Measurements from ENCODE around the gene FRMD3. TPM values are rescaled to one million over a fixed set of nuclear protein-coding genes. Genes with fewer than 3 reads are reported as not detected.

Gene FRMD3
- total RNA-seq, 1 donor from 2014 or later: 0.40 TPM

- no peak for TF ChIP-seq CTCF (IDR thresholded peaks at IDR 0.05; ENCODE audit: unreplicated experiment)
- H3K36me3 Mint-ChIP-seq: no peaks in the 10 kb centered on the region
- no peak overlapping the region for H3K4me3 Mint-ChIP-seq
- no peak overlapping the region for H3K27ac Mint-ChIP-seq
- no peaks in the 10 kb centered on the region for H3K4me1 Mint-ChIP-seq
- DNase-seq (ENCODE audit: low spot score in 2 of 2, unreplicated experiment in 2 of 2): no peak
- H3K9me3 Mint-ChIP-seq: no peaks in the 10 kb centered on the region
- H3K27me3 Mint-ChIP-seq (ENCODE audit: low read depth): no peaks in the 10 kb centered on the region
These were observed 89.6 kb downstream of the FRMD3 start for GRCh38 chr9:83448626-83449025.

GRCh38 chr9:83447351-83447750 is 90.8 kb downstream of the FRMD3 start:
- Mint-ChIP-seq H3K36me3 (no peaks in the 10 kb centered on the region), H3K27me3 (ENCODE audit: low read depth) (no peaks in the 10 kb centered on the region), H3K4me1 (no peaks in the 10 kb centered on the region), H3K27ac (no peak overlapping the region), H3K4me3 (no peak overlapping the region), H3K9me3 (no peaks in the 10 kb centered on the region)
- no peak for TF ChIP-seq CTCF (IDR thresholded peaks at IDR 0.05; ENCODE audit: unreplicated experiment)
- DNase-seq (ENCODE audit: low spot score in 2 of 2, unreplicated experiment in 2 of 2): no peak

DNA sequence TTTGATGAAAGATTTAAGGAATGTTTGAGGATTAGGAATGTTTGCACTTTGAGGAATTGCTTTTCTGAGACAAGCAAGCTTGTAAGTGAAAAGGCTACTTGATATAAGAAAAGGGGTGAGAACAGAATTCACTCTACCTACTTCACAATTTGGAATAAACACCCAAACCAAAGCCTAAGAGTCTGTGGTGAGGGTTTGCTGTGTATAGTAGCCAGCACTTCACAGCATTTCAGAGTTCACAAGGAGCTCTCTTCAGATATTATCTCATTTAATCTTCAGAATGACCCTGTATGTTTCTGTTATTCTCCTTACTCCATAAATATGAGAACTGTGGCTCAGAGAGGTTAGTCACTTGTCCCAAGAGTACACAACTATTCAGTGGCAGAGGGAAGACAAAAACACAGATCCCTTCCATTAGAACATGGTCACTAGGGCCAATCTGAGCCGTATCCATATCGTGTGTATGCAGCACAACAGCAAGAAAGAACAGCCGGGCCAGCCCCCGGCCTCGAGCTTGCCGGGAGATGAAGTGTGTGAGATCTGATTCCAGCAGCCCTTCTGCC is 92.4 kb downstream of the FRMD3 start:
- H3K36me3 Mint-ChIP-seq: no peaks in the 10 kb centered on the region
- no peak for TF ChIP-seq CTCF (IDR thresholded peaks at IDR 0.05; ENCODE audit: unreplicated experiment)
- no peaks in the 10 kb centered on the region for H3K4me1 Mint-ChIP-seq
- H3K4me3 Mint-ChIP-seq: no peak overlapping the region
- no peaks in the 10 kb centered on the region for H3K27me3 Mint-ChIP-seq (ENCODE audit: low read depth)
- no peaks in the 10 kb centered on the region for H3K9me3 Mint-ChIP-seq
- DNase-seq (ENCODE audit: low spot score in 2 of 2, unreplicated experiment in 2 of 2): no peak
- no peak overlapping the region for H3K27ac Mint-ChIP-seq

- H3K27me3 Mint-ChIP-seq (ENCODE audit: low read depth): peaks cover 3% of the 10 kb centered on the region
- no peak for TF ChIP-seq CTCF (IDR thresholded peaks at IDR 0.05; ENCODE audit: unreplicated experiment)
- no peaks in the 10 kb centered on the region for H3K36me3 Mint-ChIP-seq
- no peaks in the 10 kb centered on the region for H3K4me1 Mint-ChIP-seq
- DNase-seq (ENCODE audit: low spot score in 2 of 2, unreplicated experiment in 2 of 2): no peak
- no peak overlapping the region for H3K4me3 Mint-ChIP-seq
- no peak overlapping the region for H3K27ac Mint-ChIP-seq
- H3K9me3 Mint-ChIP-seq: no peaks in the 10 kb centered on the region
These were observed 94.1 kb downstream of the FRMD3 start for GRCh38 chr9:83444110-83444509.

DNA sequence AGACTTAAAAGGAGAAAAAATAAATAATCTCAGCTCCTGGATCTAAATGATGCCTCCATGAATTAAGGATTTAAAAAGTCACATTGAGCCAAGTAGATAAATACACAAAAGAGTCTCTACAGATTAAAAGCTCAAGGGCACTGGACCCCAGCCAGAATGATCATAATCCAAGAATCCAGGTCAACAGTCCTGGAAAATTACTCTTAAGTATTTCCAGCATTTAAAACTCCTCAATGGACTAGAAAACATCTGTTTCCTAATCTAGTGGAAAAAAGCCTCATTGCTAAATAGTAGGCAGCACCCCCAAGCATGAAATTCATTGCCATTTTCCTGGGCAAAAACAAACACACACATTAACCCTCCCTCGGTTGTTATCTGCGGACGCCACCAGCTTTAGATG is 96.8 kb downstream of the FRMD3 start:
- H3K4me1 Mint-ChIP-seq: no peaks in the 10 kb centered on the region
- no peak for TF ChIP-seq CTCF (IDR thresholded peaks at IDR 0.05; ENCODE audit: unreplicated experiment)
- H3K27me3 Mint-ChIP-seq (ENCODE audit: low read depth): peaks cover 11% of the 10 kb centered on the region
- no peaks in the 10 kb centered on the region for H3K36me3 Mint-ChIP-seq
- no peaks in the 10 kb centered on the region for H3K9me3 Mint-ChIP-seq
- DNase-seq (ENCODE audit: low spot score in 2 of 2, unreplicated experiment in 2 of 2): no peak
- no peak overlapping the region for H3K27ac Mint-ChIP-seq
- H3K4me3 Mint-ChIP-seq: no peak overlapping the region

- H3K36me3 Mint-ChIP-seq: no peaks in the 10 kb centered on the region
- H3K27me3 Mint-ChIP-seq (ENCODE audit: low read depth): peaks cover 11% of the 10 kb centered on the region
- no peak overlapping the region for H3K27ac Mint-ChIP-seq
- no peak for TF ChIP-seq CTCF (IDR thresholded peaks at IDR 0.05; ENCODE audit: unreplicated experiment)
- H3K4me3 Mint-ChIP-seq: no peak overlapping the region
- no peaks in the 10 kb centered on the region for H3K9me3 Mint-ChIP-seq
- DNase-seq (ENCODE audit: low spot score in 2 of 2, unreplicated experiment in 2 of 2): no peak
- H3K4me1 Mint-ChIP-seq: no peaks in the 10 kb centered on the region
These were observed 97.6 kb downstream of the FRMD3 start for GRCh38 chr9:83440641-83441040.
